Caco-2 (cell line): Measurements from ENCODE around the gene AKAP9. TPM values are rescaled to one million over a fixed set of nuclear protein-coding genes. Genes with fewer than 3 reads are reported as not detected.
"Not testable (repeated sequence)": the region's sequence is repeated elsewhere in the genome, so short reads cannot be mapped to it uniquely, and the experiment has no call there.

Source experiments
- BruUV-seq: library from RNA; stranded (reverse); fragments of 400-500 nt; replicated peaks from 2 replicates; lab custom pipeline; 2021; lab: Mats Ljungman, UMichigan
- CTCF ChIA-PET: fragments of 300-600 bp; sonication (Branson Sonifier 250); formaldehyde crosslinking; loops from one replicate; lab custom pipeline; 2022; ENCODE audit warnings: antibody characterized with exemption; lab: Charles Lee
- POLR2A ChIA-PET: fragments of 300-600 bp; sonication (Branson Sonifier 250); formaldehyde crosslinking; loops from one replicate; lab custom pipeline; 2022; ENCODE audit warnings: antibody characterized with exemption; lab: Charles Lee
- DNase-seq, 2 experiments: peaks; one replicate each; pipeline versions ENCODE4 v3.0.0 to v3.0.0-alpha.2; 2020 to 2022
- H3K27me3 ChIP-seq: replicated peaks from 2 replicates; pipeline ENCODE4 v1.6.0; 2011; ENCODE audit warnings: low read length; ENCODE audit not compliant: control insufficient read depth, insufficient read depth
- H3K36me3 ChIP-seq: 2 replicates; pipeline ENCODE4 v1.5.1; 2011; ENCODE audit warnings: low read length; ENCODE audit not compliant: control insufficient read depth, insufficient read depth
- H3K4me1 ChIP-seq: fragments of 250-450 bp; sonication (Bioruptor Pico); 2 replicates; pipeline ENCODE4 v1.5.1; 2020; ENCODE audit warnings: mild to moderate bottlenecking
- H3K4me3 ChIP-seq: 2 replicates; pipeline ENCODE4 v1.5.1; 2011; ENCODE audit warnings: low read depth, mild to moderate bottlenecking, control low read depth, low read length
- H3K9me3 ChIP-seq: fragments of 250-450 bp; sonication (Bioruptor Pico); 2 replicates; pipeline ENCODE4 v1.5.1; 2020; ENCODE audit warnings: mild to moderate bottlenecking, moderate library complexity
- H3K27ac Mint-ChIP-seq: one replicate; pipeline ENCODE4 v1.8.0; 2022; ENCODE audit warnings: mixed read lengths; ENCODE audit not compliant: unreplicated experiment
- H3K27me3 Mint-ChIP-seq: one replicate; pipeline ENCODE4 v1.8.0; 2022; ENCODE audit warnings: mixed read lengths; ENCODE audit not compliant: insufficient read depth, unreplicated experiment
- H3K36me3 Mint-ChIP-seq: one replicate; pipeline ENCODE4 v1.8.0; 2022; ENCODE audit warnings: mild to moderate bottlenecking, mixed read lengths; ENCODE audit not compliant: insufficient read depth, unreplicated experiment
- H3K4me1 Mint-ChIP-seq: one replicate; pipeline ENCODE4 v1.8.0; 2022; ENCODE audit warnings: low read depth, mixed read lengths; ENCODE audit not compliant: unreplicated experiment
- H3K4me3 Mint-ChIP-seq: one replicate; pipeline ENCODE4 v1.8.0; 2022; ENCODE audit warnings: mild to moderate bottlenecking, moderate library complexity, mixed read lengths; ENCODE audit not compliant: unreplicated experiment
- H3K9me3 Mint-ChIP-seq: one replicate; pipeline ENCODE4 v1.8.0; 2022; ENCODE audit warnings: mixed read lengths; ENCODE audit not compliant: unreplicated experiment
- intact Hi-C: fragments of 100-400 bp; cut with micrococcal nuclease; formaldehyde crosslinking; loops from one replicate; pipeline ENCODE4 v1.10.0; 2022; ENCODE audit not compliant: unreplicated experiment
- total RNA-seq: library from RNA; stranded (reverse); gene quantifications from 2 replicates; pipeline ENCODE4 v1.2.3, GENCODE V29; 2022
- TF ChIP-seq, protein P1 (sequence below), 2 experiments: fragments of 200-600 bp in 1 of 2; IDR thresholded peaks; 1 replicate in 1 of 2; 2 replicates in 1 of 2; pipeline versions ENCODE4 v1.5.1 to v1.8.0; 2011 to 2022; ENCODE audit warnings: antibody characterized with exemption in 1 of 2, control low read depth in 1 of 2, inconsistent platforms in 1 of 2, low read depth in 1 of 2, low read length in 1 of 2, mild to moderate bottlenecking in 1 of 2, moderate library complexity in 1 of 2; ENCODE audit not compliant: insufficient read depth in 1 of 2, severe bottlenecking in 1 of 2, unreplicated experiment in 1 of 2

Gene AKAP9
- total RNA-seq, 1 experiment from 2014 or later, result 79.4 TPM

- Mint-ChIP-seq H3K36me3 (peaks cover 11% of the 10 kb centered on the region), H3K4me3 (peak overlapping the region; percentile 95), H3K27ac (peak overlapping the region; percentile 98), H3K9me3 (no peaks in the 10 kb centered on the region), H3K4me1 (peaks cover 16% of the 10 kb centered on the region), H3K27me3 (no peaks in the 10 kb centered on the region)
- H3K36me3 ChIP-seq, result peaks cover 1% of the 10 kb centered on the region; the same call in 1 of the 2 replicates
- H3K4me3 ChIP-seq, result peak overlapping the region; percentile 76
- H3K4me1 ChIP-seq, result peaks cover 12% of the 10 kb centered on the region
- peak; percentile 44 to 49 for DNase-seq
- TSS peak; percentile 95 for BruUV-seq
- intact Hi-C loops, result loop anchor here (1.0 to 2.0 kb wide), 4 partner anchors 59 to 193 kb away; partner anchors contain the start of gene MTERF1
- peaks cover 2% of the 10 kb centered on the region; the same call in 1 of the 2 replicates for H3K9me3 ChIP-seq
- ChIA-PET POLR2A (interaction anchor here (0.7 kb wide), 1 partner anchor 588 kb away, joined by 4 read pairs; the partner anchor contains the start of genes PEX1 and RBM48), CTCF (interaction anchor here (0.7 to 2.4 kb wide), 6 partner anchors 13 to 508 kb away, joined by 3 to 14 read pairs (median 4); partner anchors contain the start of gene MTERF1)
- TF ChIP-seq, protein P1, sequence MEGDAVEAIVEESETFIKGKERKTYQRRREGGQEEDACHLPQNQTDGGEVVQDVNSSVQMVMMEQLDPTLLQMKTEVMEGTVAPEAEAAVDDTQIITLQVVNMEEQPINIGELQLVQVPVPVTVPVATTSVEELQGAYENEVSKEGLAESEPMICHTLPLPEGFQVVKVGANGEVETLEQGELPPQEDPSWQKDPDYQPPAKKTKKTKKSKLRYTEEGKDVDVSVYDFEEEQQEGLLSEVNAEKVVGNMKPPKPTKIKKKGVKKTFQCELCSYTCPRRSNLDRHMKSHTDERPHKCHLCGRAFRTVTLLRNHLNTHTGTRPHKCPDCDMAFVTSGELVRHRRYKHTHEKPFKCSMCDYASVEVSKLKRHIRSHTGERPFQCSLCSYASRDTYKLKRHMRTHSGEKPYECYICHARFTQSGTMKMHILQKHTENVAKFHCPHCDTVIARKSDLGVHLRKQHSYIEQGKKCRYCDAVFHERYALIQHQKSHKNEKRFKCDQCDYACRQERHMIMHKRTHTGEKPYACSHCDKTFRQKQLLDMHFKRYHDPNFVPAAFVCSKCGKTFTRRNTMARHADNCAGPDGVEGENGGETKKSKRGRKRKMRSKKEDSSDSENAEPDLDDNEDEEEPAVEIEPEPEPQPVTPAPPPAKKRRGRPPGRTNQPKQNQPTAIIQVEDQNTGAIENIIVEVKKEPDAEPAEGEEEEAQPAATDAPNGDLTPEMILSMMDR (IDR thresholded peaks at IDR 0.05; ENCODE audit: insufficient read depth in 1 of 2, low read depth in 1 of 2, low read length in 1 of 2, severe bottlenecking in 1 of 2, unreplicated experiment in 1 of 2), result peak in 1 of 2 experiments; percentile 0
- H3K27me3 ChIP-seq, result no peaks in the 10 kb centered on the region
Observed at GRCh38 chr7:91940171-91940570, 491 bp upstream of the AKAP9 start.

GRCh38 chr7:91941450-91941849, 788 bp downstream of the AKAP9 start:
- H3K9me3 Mint-ChIP-seq, result no peaks in the 10 kb centered on the region
- no TSS peak for BruUV-seq
- intact Hi-C loops, result loop anchor here (2.0 kb wide), 2 partner anchors 61 to 115 kb away; partner anchors contain the start of gene MTERF1
- H3K36me3 Mint-ChIP-seq, result peaks cover 14% of the 10 kb centered on the region
- peak overlapping the region; percentile 98 for H3K27ac Mint-ChIP-seq
- H3K4me3 Mint-ChIP-seq, result peak overlapping the region; percentile 95
- ChIA-PET CTCF (interaction anchor here (2.4 kb wide), 1 partner anchor 61 kb away, joined by 14 read pairs; the partner anchor contains the start of gene MTERF1), POLR2A (interaction anchor here (0.6 kb wide), 1 partner anchor 62 kb away, joined by 3 read pairs; no protein-coding TSS in a partner anchor)
- Histone ChIP-seq H3K27me3 (no peaks in the 10 kb centered on the region), H3K9me3 (peaks cover 2% of the 10 kb centered on the region; the same call in 1 of the 2 replicates), H3K4me1 (peaks cover 12% of the 10 kb centered on the region), H3K4me3 (peak overlapping the region; percentile 76), H3K36me3 (peaks cover 1% of the 10 kb centered on the region)
- no peaks in the 10 kb centered on the region for H3K27me3 Mint-ChIP-seq
- peak in 1 of 2 experiments; percentile 24 for DNase-seq
- H3K4me1 Mint-ChIP-seq, result peaks cover 16% of the 10 kb centered on the region
- TF ChIP-seq, protein P1 (IDR thresholded peaks at IDR 0.05; ENCODE audit: insufficient read depth in 1 of 2, low read depth in 1 of 2, low read length in 1 of 2, severe bottlenecking in 1 of 2, unreplicated experiment in 1 of 2), result no peak

DNA sequence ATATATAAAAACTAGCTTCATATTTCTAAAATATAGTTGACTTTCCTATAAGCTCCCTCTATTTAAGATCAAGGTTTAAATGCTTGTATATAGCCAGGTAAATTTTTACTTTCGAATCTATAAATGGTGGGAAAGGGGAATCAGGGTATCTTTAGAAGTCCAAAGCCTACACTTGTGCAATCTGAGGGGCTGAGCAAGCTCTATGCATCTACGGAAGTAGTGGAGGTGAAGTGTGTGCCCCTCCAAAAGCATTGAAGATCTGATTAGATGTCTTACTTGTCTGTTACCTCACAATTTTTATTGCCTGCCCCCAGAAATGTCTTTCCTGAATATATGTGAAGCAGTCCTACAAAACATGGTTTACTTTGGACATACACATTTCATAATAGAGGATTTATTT, 1.6 kb downstream of the AKAP9 start:
- BruUV-seq, result no TSS peak
- Mint-ChIP-seq H3K9me3 (no peaks in the 10 kb centered on the region), H3K27me3 (no peaks in the 10 kb centered on the region), H3K36me3 (peaks cover 18% of the 10 kb centered on the region), H3K4me3 (peak overlapping the region; percentile 95), H3K27ac (peak overlapping the region; percentile 98), H3K4me1 (peaks cover 16% of the 10 kb centered on the region)
- CTCF ChIA-PET, result interaction anchor here (1.3 kb wide), 1 partner anchor 192 kb away, joined by 5 read pairs; the partner anchor contains the start of gene CYP51A1
- DNase-seq, result no peak
- Histone ChIP-seq H3K4me3 (peak overlapping the region; percentile 76), H3K36me3 (peaks cover 1% of the 10 kb centered on the region), H3K4me1 (peaks cover 12% of the 10 kb centered on the region), H3K27me3 (no peaks in the 10 kb centered on the region), H3K9me3 (peaks cover 2% of the 10 kb centered on the region; the same call in 1 of the 2 replicates)
- intact Hi-C loops, result no loop called here
- TF ChIP-seq, protein P1 (IDR thresholded peaks at IDR 0.05; ENCODE audit: insufficient read depth in 1 of 2, low read depth in 1 of 2, low read length in 1 of 2, severe bottlenecking in 1 of 2, unreplicated experiment in 1 of 2), result no peak
- POLR2A ChIA-PET, result interaction anchor here (0.5 kb wide), 1 partner anchor 29 kb away, joined by 4 read pairs; no protein-coding TSS in a partner anchor

- DNase-seq, H3K4me3 Mint-ChIP-seq, H3K9me3 Mint-ChIP-seq, H3K27me3 ChIP-seq, H3K27me3 Mint-ChIP-seq, intact Hi-C loops, H3K4me3 ChIP-seq, H3K4me1 ChIP-seq, H3K27ac Mint-ChIP-seq, H3K4me1 Mint-ChIP-seq, H3K36me3 ChIP-seq, POLR2A ChIA-PET, BruUV-seq, H3K9me3 ChIP-seq: not testable (repeated sequence)
- peaks cover 11% of the 10 kb centered on the region for H3K36me3 Mint-ChIP-seq
- CTCF ChIA-PET, result interaction anchor here (0.6 kb wide), 1 partner anchor 64 kb away, joined by 4 read pairs; the partner anchor contains the start of gene MTERF1
Observed at GRCh38 chr7:91944970-91945369, 4.3 kb downstream of the AKAP9 start.
